T-helper 2 cell (primary cell): ENCODE results near the gene HDDC2.

Experiments
- DNase-seq, 5 experiments: peaks; one replicate each; pipeline versions ENCODE4 v3.0.0 to v3.0.0-alpha.2; 2012 to 2022
- total RNA-seq, 2 donors: gene quantifications; one replicate each; lab custom pipeline; 2026; lab: John Stamatoyannopoulos, UW

The HDDC2 gene
- 8.1 to 14.6 reads per million in 2 donors for total RNA-seq

GRCh38 chr6:125301435-125302391 lies at the start of gene HDDC2:
Gene HDDC2 (minus strand): TSS chr6:125301967. CDS start chr6:125301932, 35 bp downstream.
- DNase-seq: peak; percentile 16 to 65 (median 18)

GRCh38 chr6:125346926-125347563 lies 45.3 kb upstream of the HDDC2 start:
- no peak for DNase-seq

- no peak for DNase-seq
Observed at GRCh38 chr6:125346201-125346925, 44.6 kb upstream of the HDDC2 start.

- DNase-seq: no peak
Observed at GRCh38 chr6:125341460-125341859, 39.7 kb upstream of the HDDC2 start.

- DNase-seq: no peak
Observed at GRCh38 chr6:125340991-125341390, 39.2 kb upstream of the HDDC2 start.

GRCh38 chr6:125340175-125340835 lies 38.5 kb upstream of the HDDC2 start:
- no peak for DNase-seq

- DNase-seq: no peak
Observed at GRCh38 chr6:125339653-125340052, 37.9 kb upstream of the HDDC2 start.

GRCh38 chr6:125338381-125338780 lies 36.6 kb upstream of the HDDC2 start:
- DNase-seq: no peak

- DNase-seq: no peak
Observed at GRCh38 chr6:125337706-125338105, 35.9 kb upstream of the HDDC2 start.

GRCh38 chr6:125332664-125333063 lies 30.9 kb upstream of the HDDC2 start:
- no peak for DNase-seq

- DNase-seq: no peak
Observed at GRCh38 chr6:125325586-125325985, 23.8 kb upstream of the HDDC2 start.

GRCh38 chr6:125323376-125323775 lies 21.6 kb upstream of the HDDC2 start:
- no peak for DNase-seq

- no peak for DNase-seq
Observed at GRCh38 chr6:125316621-125317020, 14.9 kb upstream of the HDDC2 start.

GRCh38 chr6:125315548-125315947 lies 13.8 kb upstream of the HDDC2 start:
- DNase-seq: no peak

GRCh38 chr6:125314009-125314581 lies 12.3 kb upstream of the HDDC2 start:
- DNase-seq: peak in 1 of 5 experiments; percentile 35

- no peak for DNase-seq
Observed at GRCh38 chr6:125312950-125313349, 11.2 kb upstream of the HDDC2 start.

GRCh38 chr6:125312478-125312877 lies 10.7 kb upstream of the HDDC2 start:
- no peak for DNase-seq

- DNase-seq: peak in 2 of 5 experiments; percentile 26 to 40
Observed at GRCh38 chr6:125310994-125311649, 9.4 kb upstream of the HDDC2 start.

GRCh38 chr6:125307964-125308615 lies 6.3 kb upstream of the HDDC2 start:
- DNase-seq: peak in 1 of 5 experiments; percentile 75

GRCh38 chr6:125307150-125307838 lies 5.5 kb upstream of the HDDC2 start:
- DNase-seq: no peak
